Endodermal cell (in vitro differentiated cells): ENCODE measurements around the gene ERGIC1. TPM values are rescaled to one million over a fixed set of nuclear protein-coding genes. Genes with fewer than 3 reads are reported as not detected.
A peak's percentile ranks its signal among the peaks of the same experiment; 100 is the strongest.

Source experiments
- DNase-seq: peaks from one replicate; pipeline ENCODE4 v3.0.0-alpha.2; 2017
- H3K27ac ChIP-seq: 2 replicates; pipeline ENCODE4 v1.5.1; 2013; ENCODE audit warnings: mild to moderate bottlenecking, low read depth, low read length, moderate library complexity
- H3K27me3 ChIP-seq: 2 replicates; pipeline ENCODE4 v1.6.1; 2013; ENCODE audit warnings: mild to moderate bottlenecking, low read length, moderate library complexity; ENCODE audit not compliant: insufficient read depth, control insufficient read depth, poor library complexity, severe bottlenecking
- H3K36me3 ChIP-seq: 2 replicates; pipeline ENCODE4 v1.7.0; 2013; ENCODE audit warnings: mild to moderate bottlenecking, low read length, moderate library complexity; ENCODE audit not compliant: control insufficient read depth, insufficient read depth
- H3K4me1 ChIP-seq: one replicate; pipeline ENCODE4 v1.7.0; 2013; ENCODE audit warnings: low read length; ENCODE audit not compliant: control insufficient read depth, insufficient read depth
- H3K4me3 ChIP-seq: 2 replicates; pipeline ENCODE4 v1.5.1; 2013; ENCODE audit warnings: mild to moderate bottlenecking, low read length, moderate library complexity
- H3K9ac ChIP-seq: 2 replicates; pipeline ENCODE4 v1.6.1; 2013; ENCODE audit warnings: mild to moderate bottlenecking, low read length, moderate library complexity; ENCODE audit not compliant: poor library complexity, severe bottlenecking; ENCODE audit errors: extremely low read depth
- H3K9me3 ChIP-seq: 2 replicates; pipeline ENCODE4 v1.6.1; 2013; ENCODE audit warnings: mild to moderate bottlenecking, low read length, moderate library complexity; ENCODE audit not compliant: control insufficient read depth
- H3K27ac Mint-ChIP-seq: 2 replicates; pipeline ENCODE4 v1.8.0; 2020; ENCODE audit warnings: mixed read lengths
- H3K27me3 Mint-ChIP-seq: 2 replicates; pipeline ENCODE4 v1.8.0; 2021; ENCODE audit warnings: mild to moderate bottlenecking, mixed read lengths; ENCODE audit not compliant: insufficient read depth
- H3K36me3 Mint-ChIP-seq: 2 replicates; pipeline ENCODE4 v1.8.0; 2020; ENCODE audit warnings: low read depth, mixed read lengths
- H3K4me1 Mint-ChIP-seq: 2 replicates; pipeline ENCODE4 v1.8.0; 2020; ENCODE audit warnings: mixed read lengths
- H3K4me3 Mint-ChIP-seq: 2 replicates; pipeline ENCODE4 v1.8.0; 2020; ENCODE audit warnings: mild to moderate bottlenecking, moderate library complexity, mixed read lengths
- H3K9me3 Mint-ChIP-seq: 2 replicates; pipeline ENCODE4 v1.8.0; 2020; ENCODE audit warnings: mild to moderate bottlenecking, mixed read lengths
- CTCF ChIP-seq: fragments of 200-600 bp; sonication (generic); conservative IDR thresholded peaks from 2 replicates; pipeline ENCODE4 v1.5.0; 2021; ENCODE audit warnings: antibody characterized with exemption, mild to moderate bottlenecking
- WGBS, 2 experiments: methylation state at CpG; one replicate each; pipeline versions ENCODE4 v1.1.5 to v1.1.7; 2013; ENCODE audit warnings: missing lambda C conversion rate in 2 of 2, mixed read lengths in 1 of 2; ENCODE audit not compliant: insufficient coverage in 1 of 2, insufficient read length in 1 of 2; 5-methylcytosine and 5-hydroxymethylcytosine counted together
- total RNA-seq, 2 donors: library from RNA; stranded (reverse); fragmentation: NEBNext Ultra II Directional in 1 of 2; extraction: Animal tissue kit (Norgen Biotek cat#: 25700) in 1 of 2; gene quantifications; 2 replicates in 1 of 2; 3 replicates in 1 of 2; pipeline ENCODE4 v1.2.1, GENCODE V29; 2021

Gene ERGIC1
- total RNA-seq, 2 donors from 2014 or later = 81.9 to 94.8 TPM

- peaks cover 29% of the 10 kb centered on the region for H3K36me3 ChIP-seq
- no peak for DNase-seq
- H3K4me1 ChIP-seq = no peaks in the 10 kb centered on the region
- H3K9ac ChIP-seq = no peak overlapping the region
- Mint-ChIP-seq H3K27ac (no peak overlapping the region), H3K4me1 (peaks cover 7% of the 10 kb centered on the region), H3K27me3 (no peaks in the 10 kb centered on the region), H3K9me3 (no peaks in the 10 kb centered on the region), H3K4me3 (no peak overlapping the region), H3K36me3 (peaks cover 46% of the 10 kb centered on the region)
- H3K4me3 ChIP-seq = no peak overlapping the region
- H3K27me3 ChIP-seq = no peaks in the 10 kb centered on the region
- WGBS, 2 experiments = 94 to 100% methylated on average over 1 of the region's 1 CpG
- no peak overlapping the region for H3K27ac ChIP-seq
- H3K9me3 ChIP-seq = no peaks in the 10 kb centered on the region
- TF ChIP-seq CTCF = no peak
These were observed 165.9 kb downstream of the ERGIC1 start for GRCh38 chr5:172999974-173000373.

GRCh38 chr5:173001229-173001841, 167.3 kb downstream of the ERGIC1 start:
- Mint-ChIP-seq H3K9me3 (no peaks in the 10 kb centered on the region), H3K4me3 (no peak overlapping the region), H3K27ac (peak overlapping the region; percentile 42), H3K36me3 (peaks cover 36% of the 10 kb centered on the region), H3K27me3 (no peaks in the 10 kb centered on the region), H3K4me1 (peaks cover 7% of the 10 kb centered on the region)
- H3K27ac ChIP-seq = no peak overlapping the region
- no peak for DNase-seq
- peaks cover 23% of the 10 kb centered on the region for H3K36me3 ChIP-seq
- no peaks in the 10 kb centered on the region for H3K27me3 ChIP-seq
- no peak for TF ChIP-seq CTCF
- no peak overlapping the region for H3K9ac ChIP-seq
- no peak overlapping the region for H3K4me3 ChIP-seq
- H3K9me3 ChIP-seq = no peaks in the 10 kb centered on the region
- no peaks in the 10 kb centered on the region for H3K4me1 ChIP-seq
- 91 to 94% methylated on average over 8 to 9 of the region's 9 CpGs for whole genome bisulfite sequencing, 2 experiments

Other genes with a start within 250 kb of the ERGIC1 start
- gene NEURL1B, start 193.0 kb upstream of the ERGIC1 start, total RNA-seq = 1 to 10 TPM; 4.9 to 6.3 TPM
- 10 to 100 TPM in 1 of 2 donors, 1 to 10 TPM in 1; 9.2 to 11.0 TPM for gene DUSP1, start 63.1 kb upstream of the ERGIC1 start, total RNA-seq
- 10 to 100 TPM; 56.7 to 60.0 TPM for gene RPL26L1, start 125.2 kb downstream of the ERGIC1 start, total RNA-seq
- 100 to 1,000 TPM; 119 to 128 TPM for gene ATP6V0E1, start 149.5 kb downstream of the ERGIC1 start, total RNA-seq
- gene CREBRF, start 222.1 kb downstream of the ERGIC1 start, total RNA-seq = 10 to 100 TPM; 12.2 to 12.7 TPM